ENCODE measurements around the gene ELN.
"Not testable (repeated sequence)": the region's sequence is repeated elsewhere in the genome, so short reads cannot be mapped to it uniquely, and the experiment has no call there.

Gene ELN

DNA sequence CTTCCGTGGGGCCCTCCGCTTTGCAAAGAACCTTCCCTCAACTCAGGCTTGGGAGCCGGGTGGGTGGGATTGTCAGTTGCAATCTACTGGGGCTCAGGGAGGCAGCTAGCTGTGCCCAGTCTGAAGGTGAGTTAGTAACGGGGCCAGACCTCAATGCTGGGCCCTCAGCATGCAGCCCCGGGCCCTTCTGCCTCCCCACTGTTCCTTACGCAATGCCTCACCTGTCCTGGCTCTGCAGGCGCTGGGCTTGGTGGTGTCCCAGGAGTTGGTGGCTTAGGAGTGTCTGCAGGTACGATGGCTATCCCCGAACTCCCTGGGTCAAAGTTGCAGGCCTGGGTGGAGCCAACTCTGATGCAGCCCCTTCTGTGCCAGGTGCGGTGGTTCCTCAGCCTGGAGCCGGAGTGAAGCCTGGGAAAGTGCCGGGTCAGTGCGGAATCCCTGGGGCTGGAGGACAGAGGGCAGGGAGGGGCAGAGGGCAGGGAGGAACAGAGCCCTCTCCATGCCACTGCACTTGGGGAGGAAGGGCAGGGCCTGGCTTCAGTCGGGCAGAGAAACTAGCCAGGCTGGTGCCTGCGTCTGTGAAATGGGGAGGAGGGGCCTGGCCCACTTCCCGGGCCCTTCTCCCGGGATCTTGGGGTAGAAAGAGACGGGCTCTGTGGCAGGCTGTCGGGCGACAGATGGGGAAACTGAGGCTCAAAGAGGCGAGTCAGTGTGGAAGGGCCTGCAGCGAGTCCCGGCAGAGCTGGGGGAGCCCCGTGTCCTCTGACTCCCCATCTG, 15.0 kb downstream of the ELN start:
- no peak overlapping the region for H3K18ac ChIP-seq (ENCODE audit: low read length)
- H3K9ac ChIP-seq (ENCODE audit: low read length) = no peak overlapping the region
- no peaks in the 10 kb centered on the region for H3K27me3 ChIP-seq (ENCODE audit: insufficient read depth, low read length, poor library complexity)
- H2BK5ac ChIP-seq (ENCODE audit: low read length) = no peak overlapping the region
- DNase-seq = no peak
- no peak overlapping the region for H3K23ac ChIP-seq (ENCODE audit: low read length)
- H3K36me3 ChIP-seq (ENCODE audit: control insufficient read depth, insufficient read depth, low read length) = no peaks in the 10 kb centered on the region
- no peak overlapping the region for H3K4me2 ChIP-seq (ENCODE audit: low read length)
- H2AK5ac ChIP-seq (ENCODE audit: low read length) = no peak overlapping the region
- no CpG with 5 or more reads among the region's 24 CpGs for WGBS (ENCODE audit: extremely low coverage, insufficient coverage, low lambda C conversion rate)
- no peak overlapping the region for H3K27ac ChIP-seq (ENCODE audit: low read depth, low read length)
- no peaks in the 10 kb centered on the region for H3K79me1 ChIP-seq (ENCODE audit: low read length)
- H3K4me3 ChIP-seq (ENCODE audit: low read length) = no peak overlapping the region
- no peaks in the 10 kb centered on the region for H3K4me1 ChIP-seq (ENCODE audit: control insufficient read depth, low read depth, low read length)
- no peaks in the 10 kb centered on the region for H3K79me2 ChIP-seq (ENCODE audit: control insufficient read depth, insufficient read depth, low read length)
- H3K56ac ChIP-seq (ENCODE audit: low read length) = peak overlapping the region; percentile 29
- H2BK120ac ChIP-seq (ENCODE audit: low read depth, low read length) = no peak overlapping the region
- no peak overlapping the region for H4K5ac ChIP-seq (ENCODE audit: low read length)
- no peak overlapping the region for H4K8ac ChIP-seq (ENCODE audit: low read depth, low read length)
- no peak overlapping the region for H3K4ac ChIP-seq (ENCODE audit: low read depth, low read length)
- no peak overlapping the region for H2BK15ac ChIP-seq (replicated peaks; ENCODE audit: low read depth)

DNA sequence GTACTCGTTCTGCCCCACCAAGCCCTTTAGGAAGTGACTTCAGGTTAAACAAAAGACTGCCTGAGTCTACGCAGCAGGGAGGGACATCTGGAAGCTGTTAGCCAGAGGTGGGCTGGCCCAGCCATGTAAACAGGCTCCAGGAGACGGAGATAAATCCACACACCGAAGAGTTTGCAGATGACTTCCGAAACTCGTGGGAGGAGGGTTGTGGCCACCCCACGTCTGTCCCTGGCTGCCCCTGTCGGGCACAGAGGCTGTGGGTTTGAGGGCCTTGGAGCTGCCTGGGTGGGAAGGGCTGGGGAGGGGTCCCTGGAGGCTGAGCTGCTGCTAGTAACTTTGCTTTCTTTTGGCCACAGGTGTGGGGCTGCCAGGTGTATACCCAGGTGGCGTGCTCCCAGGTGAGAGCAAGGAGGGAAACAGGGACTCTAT, 15.6 kb downstream of the ELN start:
- Histone ChIP-seq H2BK5ac (ENCODE audit: low read length) (no peak overlapping the region), H3K27me3 (ENCODE audit: insufficient read depth, low read length, poor library complexity) (no peaks in the 10 kb centered on the region), H3K79me2 (ENCODE audit: control insufficient read depth, insufficient read depth, low read length) (no peaks in the 10 kb centered on the region), H3K27ac (ENCODE audit: low read depth, low read length) (no peak overlapping the region), H3K4me1 (ENCODE audit: control insufficient read depth, low read depth, low read length) (no peaks in the 10 kb centered on the region), H2BK120ac (ENCODE audit: low read depth, low read length) (no peak overlapping the region), H3K4ac (ENCODE audit: low read depth, low read length) (no peak overlapping the region), H4K8ac (ENCODE audit: low read depth, low read length) (no peak overlapping the region), H3K4me3 (ENCODE audit: low read length) (no peak overlapping the region), H3K79me1 (ENCODE audit: low read length) (no peaks in the 10 kb centered on the region), H3K23ac (ENCODE audit: low read length) (no peak overlapping the region), H3K56ac (ENCODE audit: low read length) (peak overlapping the region; percentile 74), H4K5ac (ENCODE audit: low read length) (no peak overlapping the region), H2BK15ac (replicated peaks; ENCODE audit: low read depth) (no peak overlapping the region), H3K9ac (ENCODE audit: low read length) (peak overlapping the region; percentile 18), H3K36me3 (ENCODE audit: control insufficient read depth, insufficient read depth, low read length) (no peaks in the 10 kb centered on the region), H3K18ac (ENCODE audit: low read length) (no peak overlapping the region), H2AK5ac (ENCODE audit: low read length) (no peak overlapping the region), H3K4me2 (ENCODE audit: low read length) (no peak overlapping the region)
- WGBS (ENCODE audit: extremely low coverage, insufficient coverage, low lambda C conversion rate) = no CpG with 5 or more reads among the region's 9 CpGs
- peak; percentile 56 for DNase-seq

GRCh38 chr7:74044366-74045350, 16.7 kb downstream of the ELN start:
- H2BK15ac ChIP-seq (replicated peaks; ENCODE audit: low read depth) = no peak overlapping the region
- H3K18ac ChIP-seq (ENCODE audit: low read length) = no peak overlapping the region

DNA sequence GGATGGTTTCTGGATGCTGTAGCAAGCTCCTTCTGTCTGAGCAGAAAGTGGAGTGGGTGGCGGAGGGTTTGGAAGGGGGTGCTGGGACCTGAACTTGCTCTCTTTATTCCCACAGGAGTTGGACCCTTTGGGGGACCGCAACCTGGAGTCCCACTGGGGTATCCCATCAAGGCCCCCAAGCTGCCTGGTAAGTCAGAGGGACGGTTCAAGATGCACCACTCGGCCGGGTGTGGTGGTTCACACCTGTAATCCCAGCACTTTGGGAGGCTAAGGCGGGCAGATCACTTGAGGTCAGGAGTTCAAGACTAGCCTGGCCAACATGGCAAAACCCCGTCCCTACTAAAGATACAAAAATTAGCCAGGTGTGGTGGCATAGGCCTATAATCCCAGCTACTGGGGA, 18.6 kb downstream of the ELN start:
- H3K4ac ChIP-seq (ENCODE audit: low read depth, low read length); DNase-seq; H2AK5ac ChIP-seq (ENCODE audit: low read length); H3K18ac ChIP-seq (ENCODE audit: low read length); H3K79me2 ChIP-seq (ENCODE audit: control insufficient read depth, insufficient read depth, low read length); H4K8ac ChIP-seq (ENCODE audit: low read depth, low read length); H3K4me1 ChIP-seq (ENCODE audit: control insufficient read depth, low read depth, low read length); H4K5ac ChIP-seq (ENCODE audit: low read length); H3K23ac ChIP-seq (ENCODE audit: low read length); H2BK15ac ChIP-seq (replicated peaks; ENCODE audit: low read depth); H3K4me2 ChIP-seq (ENCODE audit: low read length); H3K36me3 ChIP-seq (ENCODE audit: control insufficient read depth, insufficient read depth, low read length); H3K4me3 ChIP-seq (ENCODE audit: low read length); H3K56ac ChIP-seq (ENCODE audit: low read length); H3K27ac ChIP-seq (ENCODE audit: low read depth, low read length); H2BK5ac ChIP-seq (ENCODE audit: low read length); H2BK120ac ChIP-seq (ENCODE audit: low read depth, low read length); H3K9ac ChIP-seq (ENCODE audit: low read length); H3K27me3 ChIP-seq (ENCODE audit: insufficient read depth, low read length, poor library complexity); H3K79me1 ChIP-seq (ENCODE audit: low read length): not testable (repeated sequence)
- no CpG with 5 or more reads among the region's 7 CpGs for WGBS (ENCODE audit: extremely low coverage, insufficient coverage, low lambda C conversion rate)

More at GRCh38 chr7:74044366-74045350, 16.7 kb downstream of the ELN start:
- Histone ChIP-seq H3K4me3 (ENCODE audit: low read length) (no peak overlapping the region), H4K8ac (ENCODE audit: low read depth, low read length) (no peak overlapping the region), H2BK120ac (ENCODE audit: low read depth, low read length) (no peak overlapping the region), H3K4me2 (ENCODE audit: low read length) (no peak overlapping the region), H3K79me1 (ENCODE audit: low read length) (no peaks in the 10 kb centered on the region), H3K23ac (ENCODE audit: low read length) (no peak overlapping the region), H3K56ac (ENCODE audit: low read length) (no peak overlapping the region), H3K27ac (ENCODE audit: low read depth, low read length) (no peak overlapping the region), H3K9ac (ENCODE audit: low read length) (no peak overlapping the region), H4K5ac (ENCODE audit: low read length) (no peak overlapping the region), H3K27me3 (ENCODE audit: insufficient read depth, low read length, poor library complexity) (no peaks in the 10 kb centered on the region), H3K4ac (ENCODE audit: low read depth, low read length) (no peak overlapping the region), H2AK5ac (ENCODE audit: low read length) (no peak overlapping the region), H2BK5ac (ENCODE audit: low read length) (no peak overlapping the region), H3K36me3 (ENCODE audit: control insufficient read depth, insufficient read depth, low read length) (no peaks in the 10 kb centered on the region), H3K79me2 (ENCODE audit: control insufficient read depth, insufficient read depth, low read length) (no peaks in the 10 kb centered on the region), H3K4me1 (ENCODE audit: control insufficient read depth, low read depth, low read length) (no peaks in the 10 kb centered on the region)
- no CpG with 5 or more reads among the region's 20 CpGs for WGBS (ENCODE audit: extremely low coverage, insufficient coverage, low lambda C conversion rate)
- no peak for DNase-seq

DNA sequence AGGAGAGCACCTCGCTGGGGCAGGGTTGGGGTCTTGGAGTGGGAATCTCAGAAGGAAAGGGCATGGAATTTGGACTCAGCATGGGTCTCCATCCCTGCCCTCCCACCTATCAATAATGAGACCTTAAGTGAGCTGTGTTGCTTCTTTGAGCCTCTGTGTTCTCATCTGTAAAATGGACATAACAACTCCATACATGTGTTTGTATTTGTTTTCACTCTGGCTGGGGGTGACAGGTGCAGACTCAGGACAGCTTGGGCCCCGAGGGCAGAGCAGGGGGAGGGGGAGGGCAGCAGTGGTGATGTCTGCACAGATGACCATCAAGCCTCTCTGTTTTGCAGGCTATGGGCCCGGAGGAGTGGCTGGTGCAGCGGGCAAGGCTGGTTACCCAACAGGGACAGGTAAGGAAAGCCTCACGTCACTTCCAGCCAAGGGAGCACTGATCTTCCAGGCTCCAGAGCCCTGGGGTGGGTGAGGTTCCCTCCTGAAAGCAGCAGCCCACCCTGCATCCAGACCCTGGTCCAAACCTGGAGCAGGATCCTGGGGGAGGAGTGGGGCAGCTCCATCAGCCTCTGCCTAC, 19.9 kb downstream of the ELN start:
- Histone ChIP-seq H2BK5ac (ENCODE audit: low read length) (no peak overlapping the region), H3K36me3 (ENCODE audit: control insufficient read depth, insufficient read depth, low read length) (no peaks in the 10 kb centered on the region), H3K9ac (ENCODE audit: low read length) (no peak overlapping the region), H3K4me2 (ENCODE audit: low read length) (no peak overlapping the region), H3K27ac (ENCODE audit: low read depth, low read length) (no peak overlapping the region), H3K18ac (ENCODE audit: low read length) (no peak overlapping the region), H3K56ac (ENCODE audit: low read length) (no peak overlapping the region), H3K23ac (ENCODE audit: low read length) (no peak overlapping the region), H3K4me1 (ENCODE audit: control insufficient read depth, low read depth, low read length) (no peaks in the 10 kb centered on the region), H3K4ac (ENCODE audit: low read depth, low read length) (no peak overlapping the region), H2AK5ac (ENCODE audit: low read length) (no peak overlapping the region), H3K4me3 (ENCODE audit: low read length) (no peak overlapping the region), H2BK120ac (ENCODE audit: low read depth, low read length) (no peak overlapping the region), H3K27me3 (ENCODE audit: insufficient read depth, low read length, poor library complexity) (no peaks in the 10 kb centered on the region), H3K79me1 (ENCODE audit: low read length) (no peaks in the 10 kb centered on the region), H4K8ac (ENCODE audit: low read depth, low read length) (no peak overlapping the region), H4K5ac (ENCODE audit: low read length) (no peak overlapping the region), H2BK15ac (replicated peaks; ENCODE audit: low read depth) (no peak overlapping the region), H3K79me2 (ENCODE audit: control insufficient read depth, insufficient read depth, low read length) (no peaks in the 10 kb centered on the region)
- no CpG with 5 or more reads among the region's 5 CpGs for WGBS (ENCODE audit: extremely low coverage, insufficient coverage, low lambda C conversion rate)
- DNase-seq = no peak

Measured in mesendoderm (in vitro differentiated cells).